HepG2 (cell line): ENCODE measurements around the gene PIKFYVE. TPM values are rescaled to one million over a fixed set of nuclear protein-coding genes. Genes with fewer than 3 reads are reported as not detected.
A peak's percentile ranks its signal among the peaks of the same experiment; 100 is the strongest.

Source experiments
- AGO2 ChIP-seq: fragments of 200-400 bp; formaldehyde crosslinking; optimal IDR thresholded peaks from 2 replicates; pipeline ENCODE3; 2017; ENCODE audit warnings: mild to moderate bottlenecking, low read depth, low read length, moderate library complexity
- CSRNP2 ChIP-seq: sonication (generic); formaldehyde crosslinking; conservative IDR thresholded peaks from 2 replicates; pipeline ENCODE4 v1.8.0; 2022; ENCODE audit warnings: low read depth, missing genetic modification reagents
- DRAP1 ChIP-seq: IDR thresholded peaks from 2 replicates; pipeline ENCODE4 v1.6.1; 2016; ENCODE audit warnings: missing genetic modification reagents, missing compliant biosample characterization
- EHMT2 ChIP-seq: fragments of 200-600 bp; sonication (generic); IDR thresholded peaks from 2 replicates; pipeline ENCODE4 v1.7.0; 2017; ENCODE audit warnings: antibody characterized with exemption, low read depth, low read length, borderline replicate concordance
- ETV6 ChIP-seq: sonication (generic); formaldehyde crosslinking; conservative IDR thresholded peaks from 2 replicates; pipeline ENCODE4 v1.4.0; 2020; ENCODE audit warnings: missing genetic modification reagents
- GPN1 ChIP-seq: sonication (generic); formaldehyde crosslinking; IDR thresholded peaks from 2 replicates; pipeline ENCODE4 v1.5.1; 2020; ENCODE audit warnings: missing genetic modification reagents, borderline replicate concordance
- HDAC6 ChIP-seq: fragments of 200-600 bp; sonication (generic); IDR thresholded peaks from 2 replicates; pipeline ENCODE4 v1.7.0; 2017; ENCODE audit warnings: mild to moderate bottlenecking, antibody characterized with exemption, low read length, low read depth
- HES4 ChIP-seq: sonication (generic); formaldehyde crosslinking; IDR thresholded peaks from 2 replicates; pipeline ENCODE4 v1.9.0; 2021; ENCODE audit warnings: mild to moderate bottlenecking, missing genetic modification reagents, borderline replicate concordance
- HNF4A ChIP-seq: sonication (generic); formaldehyde crosslinking; IDR thresholded peaks from 2 replicates; pipeline ENCODE4 v1.4.0; 2020; ENCODE audit warnings: missing genetic modification reagents
- HOXA3 ChIP-seq: sonication (generic); formaldehyde crosslinking; IDR thresholded peaks from 2 replicates; pipeline ENCODE4 v1.5.0; 2020; ENCODE audit warnings: missing genetic modification reagents
- KMT2B ChIP-seq: IDR thresholded peaks from 2 replicates; pipeline ENCODE4 v1.6.1; 2016; ENCODE audit warnings: missing genetic modification reagents, missing compliant biosample characterization
- MED13 ChIP-seq: sonication (generic); formaldehyde crosslinking; IDR thresholded peaks from 2 replicates; pipeline ENCODE4 v1.5.0; 2020; ENCODE audit warnings: missing genetic modification reagents
- MYNN ChIP-seq: sonication (generic); formaldehyde crosslinking; IDR thresholded peaks from 2 replicates; pipeline ENCODE4 v1.4.0; 2020; ENCODE audit warnings: mild to moderate bottlenecking, low read depth, missing genetic modification reagents
- PCBP2 ChIP-seq: fragments of 200-400 bp; formaldehyde crosslinking; optimal IDR thresholded peaks from 2 replicates; pipeline ENCODE3; 2018; ENCODE audit warnings: low read length, low read depth; ENCODE audit not compliant: poor library complexity, severe bottlenecking
- SAFB2 ChIP-seq: sonication (generic); formaldehyde crosslinking; IDR thresholded peaks from 2 replicates; pipeline ENCODE4 v1.5.1; 2020; ENCODE audit warnings: missing genetic modification reagents, low read depth, mild to moderate bottlenecking, borderline replicate concordance
- SIN3A ChIP-seq: IDR thresholded peaks from 2 replicates; pipeline ENCODE4 v1.6.1; 2011; ENCODE audit warnings: low read depth, mild to moderate bottlenecking, control low read depth, low read length, borderline replicate concordance
- SRY ChIP-seq: sonication (generic); formaldehyde crosslinking; IDR thresholded peaks from 2 replicates; pipeline ENCODE4 v1.8.0; 2022; ENCODE audit warnings: mild to moderate bottlenecking, missing genetic modification reagents
- ZBED4 ChIP-seq: sonication (generic); formaldehyde crosslinking; IDR thresholded peaks from 2 replicates; pipeline ENCODE4 v1.4.0; 2020; ENCODE audit warnings: missing genetic modification reagents, borderline replicate concordance
- ZKSCAN1 ChIP-seq: fragments of 150-350 bp; IDR thresholded peaks from 2 replicates; pipeline ENCODE4 v1.6.1; 2014; ENCODE audit warnings: low read length
- ZNF12 ChIP-seq: sonication (generic); formaldehyde crosslinking; IDR thresholded peaks from 2 replicates; pipeline ENCODE4 v1.5.0; 2020; ENCODE audit warnings: missing genetic modification reagents
- ZNF296 ChIP-seq: sonication (generic); formaldehyde crosslinking; conservative IDR thresholded peaks from 2 replicates; pipeline ENCODE4 v1.5.0; 2020; ENCODE audit warnings: mild to moderate bottlenecking, missing genetic modification reagents
- ZNF570 ChIP-seq: sonication (generic); formaldehyde crosslinking; IDR thresholded peaks from 2 replicates; pipeline ENCODE4 v1.4.0; 2020; ENCODE audit warnings: mild to moderate bottlenecking, missing genetic modification reagents, borderline replicate concordance
- ZNF615 ChIP-seq: sonication (generic); formaldehyde crosslinking; IDR thresholded peaks from 2 replicates; pipeline ENCODE4 v1.5.0; 2020; ENCODE audit warnings: mild to moderate bottlenecking, missing genetic modification reagents, borderline replicate concordance
- ZNF629 ChIP-seq: sonication (generic); formaldehyde crosslinking; conservative IDR thresholded peaks from 2 replicates; pipeline ENCODE4 v1.5.0; 2020; ENCODE audit warnings: missing genetic modification reagents
- polyA plus RNA-seq, 8 experiments: library from polyadenylated mRNA; depleted of rRNA in 3 of 8; stranded (reverse) in 7 of 8; unstranded in 1 of 8; fragments of >200 nt; fragmentation: Illumina TruSeq in 4 of 8; extraction: Trizol in 4 of 8; gene quantifications; 2 replicates each; pipeline versions ENCODE4 v1.2.1 to v1.2.3, GENCODE V29; 2011 to 2016; ENCODE audit warnings: low read depth in 4 of 8, missing spikeins in 1 of 8, mixed read lengths in 1 of 8; ENCODE audit not compliant: insufficient read depth in 1 of 8
- total RNA-seq, 5 experiments: library from RNA; depleted of rRNA; stranded (reverse); fragments of >200 nt; fragmentation: Illumina TruSeq; extraction: Trizol; gene quantifications; 2 replicates each; pipeline ENCODE4 v1.2.3, GENCODE V29; 2016; ENCODE audit warnings: low read depth in 1 of 5

The PIKFYVE gene
- total and polyA plus RNA-seq, 2 of the 13 experiments (the other 11 are each of a cell fraction or from before 2014, with no cell fraction given), result 20.2 to 21.7 TPM

- TF ChIP-seq KMT2B (CRISPR knock-in tag), result peak; percentile 92
- no peak; the same call in 1 of the 2 replicates for TF ChIP-seq ZNF570 (CRISPR knock-in tag)
- peak; percentile 81 for TF ChIP-seq HNF4A
- peak; percentile 30; the same call in 1 of the 2 replicates for TF ChIP-seq ZBED4 (CRISPR knock-in tag)
- no peak for TF ChIP-seq ZNF629 (CRISPR knock-in tag)
- TF ChIP-seq SIN3A, result peak; percentile 58
- TF ChIP-seq SAFB2 (CRISPR knock-in tag), result no peak; the same call in 1 of the 2 replicates
- no peak for TF ChIP-seq EHMT2
- peak; percentile 84 for TF ChIP-seq DRAP1 (CRISPR knock-in tag)
- peak; percentile 61 for TF ChIP-seq HES4 (CRISPR knock-in tag)
- no peak; the same call in 1 of the 2 replicates for TF ChIP-seq MYNN (CRISPR knock-in tag)
- no peak for TF ChIP-seq GPN1 (CRISPR knock-in tag)
- TF ChIP-seq ZNF615 (CRISPR knock-in tag), result peak; percentile 89; the same call in 1 of the 2 replicates
- TF ChIP-seq CSRNP2 (CRISPR knock-in tag), result no peak
- peak; percentile 95 for TF ChIP-seq HOXA3
- no peak for TF ChIP-seq HDAC6
- TF ChIP-seq ZNF296 (CRISPR knock-in tag), result 0 out of 2 replicates have a peak, but pooled peaks have one; percentile 43
- 0 out of 2 replicates have a peak, but pooled peaks have one; percentile 18 for TF ChIP-seq ETV6 (CRISPR knock-in tag)
- TF ChIP-seq SRY (CRISPR knock-in tag), result peak; percentile 88; the same call in 1 of the 2 replicates
- TF ChIP-seq AGO2, result peak; percentile 45
- peak; percentile 66; the same call in 1 of the 2 replicates for TF ChIP-seq MED13 (CRISPR knock-in tag)
- no peak for TF ChIP-seq PCBP2
- TF ChIP-seq ZNF12 (CRISPR knock-in tag), result no peak
- 0 out of 2 replicates have a peak, but pooled peaks have one; percentile 13 for TF ChIP-seq ZKSCAN1
These were observed at the start of gene PIKFYVE (continued) for GRCh38 chr2:208265801-208266552.
